HepG2 (cell line): Measurements from ENCODE around the gene CCNL1. TPM values are rescaled to one million over a fixed set of nuclear protein-coding genes. Genes with fewer than 3 reads are reported as not detected.
A peak's percentile ranks its signal among the peaks of the same experiment; 100 is the strongest.

ENCODE experiments used
- E2F2 ChIP-seq: sonication (generic); formaldehyde crosslinking; IDR thresholded peaks from 2 replicates; pipeline ENCODE4 v1.4.0; 2020; ENCODE audit warnings: missing genetic modification reagents, borderline replicate concordance
- EED ChIP-seq: sonication (generic); formaldehyde crosslinking; IDR thresholded peaks from 2 replicates; pipeline ENCODE4 v1.5.0; 2020; ENCODE audit warnings: mild to moderate bottlenecking, missing genetic modification reagents
- ETV6 ChIP-seq: sonication (generic); formaldehyde crosslinking; conservative IDR thresholded peaks from 2 replicates; pipeline ENCODE4 v1.4.0; 2020; ENCODE audit warnings: missing genetic modification reagents
- FOXK2 ChIP-seq: fragments of 450-650 bp; IDR thresholded peaks from 2 replicates; pipeline ENCODE4 v1.6.1; 2016
- HNRNPH1 ChIP-seq: fragments of 200-400 bp; formaldehyde crosslinking; optimal IDR thresholded peaks from 2 replicates; pipeline ENCODE3; 2017; ENCODE audit warnings: mild to moderate bottlenecking, low read depth, low read length
- MATR3 ChIP-seq: sonication (generic); formaldehyde crosslinking; IDR thresholded peaks from 2 replicates; pipeline ENCODE4 v1.4.0; 2020; ENCODE audit warnings: missing genetic modification reagents
- MED8 ChIP-seq: sonication (generic); formaldehyde crosslinking; IDR thresholded peaks from 2 replicates; pipeline ENCODE4 v1.8.1; 2023; ENCODE audit warnings: mild to moderate bottlenecking, missing genetic modification reagents; ENCODE audit not compliant: insufficient replicate concordance
- NR2F2 ChIP-seq: IDR thresholded peaks from 2 replicates; pipeline ENCODE4 v1.6.1; 2012; ENCODE audit warnings: low read depth, inconsistent platforms, borderline replicate concordance
- PAF1 ChIP-seq: IDR thresholded peaks from 2 replicates; pipeline ENCODE4 v1.6.1; 2016; ENCODE audit warnings: missing genetic modification reagents, missing compliant biosample characterization
- PCBP1 ChIP-seq: fragments of 200-400 bp; formaldehyde crosslinking; IDR thresholded peaks from 2 replicates; pipeline ENCODE4 v1.6.1; 2017; ENCODE audit warnings: mild to moderate bottlenecking, low read depth, low read length, borderline replicate concordance
- RNF2 ChIP-seq: fragments of 450-650 bp; conservative IDR thresholded peaks from 2 replicates; pipeline ENCODE4 v1.6.1; 2016; ENCODE audit warnings: low read depth
- SKI ChIP-seq: fragments of 450-650 bp; IDR thresholded peaks from one replicate; pipeline ENCODE4 v1.6.1; 2018; ENCODE audit warnings: mild to moderate bottlenecking; ENCODE audit not compliant: partially characterized antibody
- SNAPC2 ChIP-seq: sonication (generic); formaldehyde crosslinking; IDR thresholded peaks from 2 replicates; pipeline ENCODE4 v1.8.1; 2022; ENCODE audit warnings: mild to moderate bottlenecking, missing genetic modification reagents
- SP4 ChIP-seq: sonication (generic); formaldehyde crosslinking; IDR thresholded peaks from 2 replicates; pipeline ENCODE4 v1.8.1; 2023; ENCODE audit warnings: mild to moderate bottlenecking, missing genetic modification reagents
- TIGD3 ChIP-seq: sonication (generic); formaldehyde crosslinking; IDR thresholded peaks from 2 replicates; pipeline ENCODE4 v1.5.1; 2020; ENCODE audit warnings: mild to moderate bottlenecking, missing genetic modification reagents, borderline replicate concordance
- ZBTB1 ChIP-seq: sonication (generic); formaldehyde crosslinking; IDR thresholded peaks from 2 replicates; pipeline ENCODE4 v1.4.0; 2020; ENCODE audit warnings: missing genetic modification reagents, borderline replicate concordance
- ZNF224 ChIP-seq: sonication (generic); formaldehyde crosslinking; IDR thresholded peaks from 2 replicates; pipeline ENCODE4 v1.5.0; 2020; ENCODE audit warnings: mild to moderate bottlenecking, missing genetic modification reagents
- ZZZ3 ChIP-seq: sonication (generic); formaldehyde crosslinking; IDR thresholded peaks from 2 replicates; pipeline ENCODE4 v1.4.0; 2020; ENCODE audit warnings: missing genetic modification reagents, mild to moderate bottlenecking, borderline replicate concordance
- polyA plus RNA-seq, 8 experiments: library from polyadenylated mRNA; depleted of rRNA in 3 of 8; stranded (reverse) in 7 of 8; unstranded in 1 of 8; fragments of >200 nt; fragmentation: Illumina TruSeq in 4 of 8; extraction: Trizol in 4 of 8; gene quantifications; 2 replicates each; pipeline versions ENCODE4 v1.2.1 to v1.2.3, GENCODE V29; 2011 to 2016; ENCODE audit warnings: low read depth in 4 of 8, missing spikeins in 1 of 8, mixed read lengths in 1 of 8; ENCODE audit not compliant: insufficient read depth in 1 of 8
- total RNA-seq, 5 experiments: library from RNA; depleted of rRNA; stranded (reverse); fragments of >200 nt; fragmentation: Illumina TruSeq; extraction: Trizol; gene quantifications; 2 replicates each; pipeline ENCODE4 v1.2.3, GENCODE V29; 2016; ENCODE audit warnings: low read depth in 1 of 5
- TF ChIP-seq, protein P1 (sequence below): sonication (generic); formaldehyde crosslinking; IDR thresholded peaks from 2 replicates; pipeline ENCODE4 v1.4.0; 2020; ENCODE audit warnings: missing genetic modification reagents, mild to moderate bottlenecking, borderline replicate concordance
- TF ChIP-seq, protein P2 (sequence below): sonication (generic); formaldehyde crosslinking; IDR thresholded peaks from 2 replicates; pipeline ENCODE4 v1.8.0; 2022; ENCODE audit warnings: mild to moderate bottlenecking, missing genetic modification reagents; ENCODE audit not compliant: insufficient replicate concordance
- TF ChIP-seq, protein P3 (sequence below): sonication (generic); formaldehyde crosslinking; IDR thresholded peaks from 2 replicates; pipeline ENCODE4 v1.8.0; 2022; ENCODE audit warnings: mild to moderate bottlenecking, missing genetic modification reagents

The CCNL1 gene
- total and polyA plus RNA-seq, 2 of the 13 experiments (the other 11 are each of a cell fraction or from before 2014, with no cell fraction given) = 151 to 303 TPM

GRCh38 chr3:157120071-157120892, 39.7 kb downstream of the CCNL1 start (continued):
- TF ChIP-seq FOXK2 (no peak), RNF2 (peak; percentile 97), PCBP1 (no peak), SNAPC2 (peak; percentile 86; the same call in 1 of the 2 replicates), ZNF224 (peak; percentile 93), HNRNPH1 (no peak), ZBTB1 (CRISPR knock-in tag) (no peak), NR2F2 (peak; percentile 92), ETV6 (CRISPR knock-in tag) (peak; percentile 85), EED (peak; percentile 96), SP4 (peak; percentile 87), PAF1 (CRISPR knock-in tag) (no peak), TIGD3 (CRISPR knock-in tag) (no peak), MED8 (CRISPR knock-in tag) (peak; percentile 85), ZZZ3 (CRISPR knock-in tag) (peak; percentile 80), MATR3 (no peak), SKI (peak; percentile 92), E2F2 (peak; percentile 76; the same call in 1 of the 2 replicates)
- TF ChIP-seq, protein P1, sequence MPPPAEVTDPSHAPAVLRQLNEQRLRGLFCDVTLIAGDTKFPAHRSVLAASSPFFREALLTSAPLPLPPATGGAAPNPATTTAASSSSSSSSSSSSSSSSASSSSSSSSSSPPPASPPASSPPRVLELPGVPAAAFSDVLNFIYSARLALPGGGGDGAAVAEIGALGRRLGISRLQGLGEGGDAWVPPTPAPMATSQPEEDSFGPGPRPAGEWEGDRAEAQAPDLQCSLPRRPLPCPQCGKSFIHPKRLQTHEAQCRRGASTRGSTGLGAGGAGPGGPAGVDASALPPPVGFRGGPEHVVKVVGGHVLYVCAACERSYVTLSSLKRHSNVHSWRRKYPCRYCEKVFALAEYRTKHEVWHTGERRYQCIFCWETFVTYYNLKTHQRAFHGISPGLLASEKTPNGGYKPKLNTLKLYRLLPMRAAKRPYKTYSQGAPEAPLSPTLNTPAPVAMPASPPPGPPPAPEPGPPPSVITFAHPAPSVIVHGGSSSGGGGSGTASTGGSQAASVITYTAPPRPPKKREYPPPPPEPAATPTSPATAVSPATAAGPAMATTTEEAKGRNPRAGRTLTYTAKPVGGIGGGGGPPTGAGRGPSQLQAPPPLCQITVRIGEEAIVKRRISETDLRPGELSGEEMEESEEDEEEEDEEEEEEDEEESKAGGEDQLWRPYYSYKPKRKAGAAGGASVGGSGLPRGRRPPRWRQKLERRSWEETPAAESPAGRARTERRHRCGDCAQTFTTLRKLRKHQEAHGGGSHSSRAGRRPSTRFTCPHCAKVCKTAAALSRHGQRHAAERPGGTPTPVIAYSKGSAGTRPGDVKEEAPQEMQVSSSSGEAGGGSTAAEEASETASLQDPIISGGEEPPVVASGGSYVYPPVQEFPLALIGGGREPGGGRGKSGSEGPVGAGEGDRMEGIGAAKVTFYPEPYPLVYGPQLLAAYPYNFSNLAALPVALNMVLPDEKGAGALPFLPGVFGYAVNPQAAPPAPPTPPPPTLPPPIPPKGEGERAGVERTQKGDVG = peak; percentile 96
- TF ChIP-seq, protein P2, sequence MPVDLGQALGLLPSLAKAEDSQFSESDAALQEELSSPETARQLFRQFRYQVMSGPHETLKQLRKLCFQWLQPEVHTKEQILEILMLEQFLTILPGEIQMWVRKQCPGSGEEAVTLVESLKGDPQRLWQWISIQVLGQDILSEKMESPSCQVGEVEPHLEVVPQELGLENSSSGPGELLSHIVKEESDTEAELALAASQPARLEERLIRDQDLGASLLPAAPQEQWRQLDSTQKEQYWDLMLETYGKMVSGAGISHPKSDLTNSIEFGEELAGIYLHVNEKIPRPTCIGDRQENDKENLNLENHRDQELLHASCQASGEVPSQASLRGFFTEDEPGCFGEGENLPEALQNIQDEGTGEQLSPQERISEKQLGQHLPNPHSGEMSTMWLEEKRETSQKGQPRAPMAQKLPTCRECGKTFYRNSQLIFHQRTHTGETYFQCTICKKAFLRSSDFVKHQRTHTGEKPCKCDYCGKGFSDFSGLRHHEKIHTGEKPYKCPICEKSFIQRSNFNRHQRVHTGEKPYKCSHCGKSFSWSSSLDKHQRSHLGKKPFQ (CRISPR knock-in tag) = peak; percentile 47
- TF ChIP-seq, protein P3, sequence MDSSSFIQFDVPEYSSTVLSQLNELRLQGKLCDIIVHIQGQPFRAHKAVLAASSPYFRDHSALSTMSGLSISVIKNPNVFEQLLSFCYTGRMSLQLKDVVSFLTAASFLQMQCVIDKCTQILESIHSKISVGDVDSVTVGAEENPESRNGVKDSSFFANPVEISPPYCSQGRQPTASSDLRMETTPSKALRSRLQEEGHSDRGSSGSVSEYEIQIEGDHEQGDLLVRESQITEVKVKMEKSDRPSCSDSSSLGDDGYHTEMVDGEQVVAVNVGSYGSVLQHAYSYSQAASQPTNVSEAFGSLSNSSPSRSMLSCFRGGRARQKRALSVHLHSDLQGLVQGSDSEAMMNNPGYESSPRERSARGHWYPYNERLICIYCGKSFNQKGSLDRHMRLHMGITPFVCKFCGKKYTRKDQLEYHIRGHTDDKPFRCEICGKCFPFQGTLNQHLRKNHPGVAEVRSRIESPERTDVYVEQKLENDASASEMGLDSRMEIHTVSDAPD = peak; percentile 99
